CD4-positive, CD25-positive, alpha-beta regulatory T cell (primary cell): Measurements from ENCODE around the gene IFNL3. TPM values are rescaled to one million over a fixed set of nuclear protein-coding genes. Genes with fewer than 3 reads are reported as not detected.
"Not testable (repeated sequence)": the region's sequence is repeated elsewhere in the genome, so short reads cannot be mapped to it uniquely, and the experiment has no call there.

Source experiments
- ATAC-seq, 2 donors: fragments of 150-1000 bp; cut with Tn5 transposase; one replicate each; pipeline ENCODE4 v1.10.0; 2021; ENCODE audit warnings: low read depth in 2 of 2, moderate number of reproducible peaks in 2 of 2, moderate library complexity in 1 of 2
- DNase-seq, 3 donors: peaks; one replicate each; pipeline versions ENCODE4 v3.0.0 to v3.0.0-alpha.2; 2012 to 2022; ENCODE audit warnings: mixed read lengths in 1 of 3
- H3K27ac ChIP-seq: one replicate; pipeline ENCODE4 v1.7.0; 2013; ENCODE audit warnings: mild to moderate bottlenecking, low read length; ENCODE audit not compliant: insufficient read depth, poor library complexity, severe bottlenecking
- H3K27me3 ChIP-seq: one replicate; pipeline ENCODE4 v1.7.0; 2013; ENCODE audit warnings: low read length; ENCODE audit not compliant: control insufficient read depth, insufficient read depth
- H3K36me3 ChIP-seq: one replicate; pipeline ENCODE4 v1.7.0; 2013; ENCODE audit warnings: mild to moderate bottlenecking, low read length, moderate library complexity; ENCODE audit not compliant: control insufficient read depth, insufficient read depth
- H3K4me1 ChIP-seq: 2 replicates; pipeline ENCODE4 v1.7.0; 2013; ENCODE audit warnings: mild to moderate bottlenecking, low read length; ENCODE audit not compliant: insufficient read depth, control insufficient read depth, poor library complexity, severe bottlenecking
- H3K4me3 ChIP-seq: one replicate; pipeline ENCODE4 v1.7.0; 2013; ENCODE audit warnings: low read depth, mild to moderate bottlenecking, low read length, moderate library complexity
- H3K9me3 ChIP-seq, 2 experiments: 1 replicate in 1 of 2; 2 replicates in 1 of 2; pipeline ENCODE4 v1.7.0; 2013; ENCODE audit warnings: low read length in 2 of 2, mild to moderate bottlenecking in 1 of 2, moderate library complexity in 1 of 2; ENCODE audit not compliant: control insufficient read depth in 2 of 2
- H3K27ac Mint-ChIP-seq, 3 donors: one replicate each; pipeline ENCODE4 v1.8.0; 2020 to 2022; ENCODE audit warnings: mild to moderate bottlenecking in 3 of 3, mixed read lengths in 3 of 3, moderate library complexity in 2 of 3
- H3K27me3 Mint-ChIP-seq: one replicate; pipeline ENCODE4 v1.8.0; 2022; ENCODE audit warnings: mild to moderate bottlenecking, mixed read lengths
- H3K36me3 Mint-ChIP-seq: one replicate; pipeline ENCODE4 v1.8.0; 2020; ENCODE audit warnings: mixed read lengths
- H3K4me1 Mint-ChIP-seq, 4 donors: one replicate each; pipeline ENCODE4 v1.8.0; 2020 to 2022; ENCODE audit warnings: mixed read lengths in 4 of 4, mild to moderate bottlenecking in 1 of 4
- H3K4me3 Mint-ChIP-seq, 4 donors: one replicate each; pipeline ENCODE4 v1.8.0; 2020 to 2022; ENCODE audit warnings: mild to moderate bottlenecking in 4 of 4, mixed read lengths in 4 of 4, moderate library complexity in 3 of 4
- H3K9me3 Mint-ChIP-seq, 7 donors: one replicate each; pipeline ENCODE4 v1.8.0; 2020 to 2022; ENCODE audit warnings: mixed read lengths in 7 of 7, mild to moderate bottlenecking in 3 of 7, moderate library complexity in 2 of 7
- polyA plus RNA-seq, 4 donors: library from polyadenylated mRNA; unstranded; fragments of 300-500 nt; fragmentation: Illumina TruSeq; gene quantifications; one replicate each; pipeline ENCODE4 v1.2.3, GENCODE V29; 2021
- total RNA-seq: library from RNA; stranded (reverse); gene quantifications from one replicate; pipeline ENCODE4 v1.2.3, GENCODE V29; 2022

Gene IFNL3
- total and polyA plus RNA-seq, 5 donors from 2014 or later: not detected

DNA sequence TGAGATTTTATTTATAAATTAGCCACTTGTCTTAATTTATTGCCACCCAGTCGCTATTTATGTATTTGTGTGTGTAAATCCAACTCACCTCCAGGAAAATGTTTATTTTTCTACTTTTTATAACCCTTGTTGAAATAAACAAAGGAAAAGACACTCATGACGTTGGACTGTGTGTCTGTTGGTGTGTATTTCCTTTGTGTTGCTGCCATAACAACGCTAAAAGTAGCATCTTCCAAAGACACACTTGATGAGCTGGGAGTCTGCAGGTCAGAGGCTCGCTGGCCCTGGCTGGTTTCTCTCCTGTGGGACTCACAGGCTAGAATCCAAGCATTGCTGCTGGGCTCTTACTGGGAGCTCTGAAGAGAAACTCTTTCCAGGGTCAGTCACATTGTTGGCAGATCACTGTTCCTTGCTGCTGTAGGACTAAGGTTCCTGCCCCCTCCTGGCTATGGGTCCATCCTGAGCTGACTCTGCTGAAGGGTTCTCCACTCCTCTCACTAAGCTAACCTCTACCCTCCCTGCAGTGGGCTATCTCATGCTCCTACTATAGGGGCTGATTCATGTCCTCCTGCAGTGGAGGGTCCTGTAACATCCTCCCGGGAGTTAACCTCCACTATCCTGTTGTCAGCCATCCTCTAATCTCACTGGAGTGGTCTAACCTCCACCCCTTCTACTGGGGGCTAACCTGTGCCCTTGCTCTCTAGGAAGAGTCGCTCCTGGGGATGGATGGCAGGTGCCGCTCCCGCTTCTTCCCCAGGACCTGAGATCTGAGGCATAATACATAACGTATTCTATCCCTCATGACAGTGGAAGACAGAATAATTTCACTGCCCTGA, 25.4 kb upstream of the IFNL3 start:
- Mint-ChIP-seq H3K36me3 (no peaks in the 10 kb centered on the region), H3K4me3 (peak overlapping the region in 1 of 4 donors; percentile 59), H3K27ac (peak overlapping the region in 1 of 3 donors; percentile 29), H3K9me3 (no peaks in the 10 kb centered on the region), H3K27me3 (peaks cover 16% of the 10 kb centered on the region), H3K4me1 (no peaks in the 10 kb centered on the region)
- H3K27me3 ChIP-seq: no peaks in the 10 kb centered on the region
- no peak for ATAC-seq
- H3K36me3 ChIP-seq: no peaks in the 10 kb centered on the region
- H3K4me3 ChIP-seq: no peak overlapping the region
- H3K27ac ChIP-seq: no peak overlapping the region
- H3K9me3 ChIP-seq: no peaks in the 10 kb centered on the region
- H3K4me1 ChIP-seq: no peaks in the 10 kb centered on the region
- DNase-seq: no peak

DNA sequence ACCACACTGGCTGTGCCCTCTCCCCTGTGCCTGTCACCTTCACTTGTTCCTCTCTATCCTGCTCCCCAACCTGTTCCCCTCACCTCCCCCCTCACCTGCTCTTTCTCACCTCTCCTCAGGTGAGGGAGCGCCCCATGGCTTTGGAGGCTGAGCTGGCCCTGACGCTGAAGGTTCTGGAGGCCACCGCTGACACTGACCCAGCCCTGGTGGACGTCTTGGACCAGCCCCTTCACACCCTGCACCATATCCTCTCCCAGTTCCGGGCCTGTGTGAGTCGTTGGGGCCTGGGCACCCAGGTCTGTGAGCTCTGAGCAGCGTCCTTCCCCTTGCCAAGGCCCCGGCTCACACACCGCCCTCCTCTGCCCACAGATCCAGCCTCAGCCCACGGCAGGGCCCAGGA, 24.6 kb upstream of the IFNL3 start:
- not testable (repeated sequence) for H3K4me3 ChIP-seq, H3K9me3 Mint-ChIP-seq, ATAC-seq, H3K36me3 ChIP-seq, H3K4me1 ChIP-seq, DNase-seq, H3K27ac Mint-ChIP-seq, H3K4me3 Mint-ChIP-seq, H3K27me3 ChIP-seq, H3K36me3 Mint-ChIP-seq, H3K27ac ChIP-seq, H3K9me3 ChIP-seq, H3K4me1 Mint-ChIP-seq
- peaks cover 16% of the 10 kb centered on the region for H3K27me3 Mint-ChIP-seq

DNA sequence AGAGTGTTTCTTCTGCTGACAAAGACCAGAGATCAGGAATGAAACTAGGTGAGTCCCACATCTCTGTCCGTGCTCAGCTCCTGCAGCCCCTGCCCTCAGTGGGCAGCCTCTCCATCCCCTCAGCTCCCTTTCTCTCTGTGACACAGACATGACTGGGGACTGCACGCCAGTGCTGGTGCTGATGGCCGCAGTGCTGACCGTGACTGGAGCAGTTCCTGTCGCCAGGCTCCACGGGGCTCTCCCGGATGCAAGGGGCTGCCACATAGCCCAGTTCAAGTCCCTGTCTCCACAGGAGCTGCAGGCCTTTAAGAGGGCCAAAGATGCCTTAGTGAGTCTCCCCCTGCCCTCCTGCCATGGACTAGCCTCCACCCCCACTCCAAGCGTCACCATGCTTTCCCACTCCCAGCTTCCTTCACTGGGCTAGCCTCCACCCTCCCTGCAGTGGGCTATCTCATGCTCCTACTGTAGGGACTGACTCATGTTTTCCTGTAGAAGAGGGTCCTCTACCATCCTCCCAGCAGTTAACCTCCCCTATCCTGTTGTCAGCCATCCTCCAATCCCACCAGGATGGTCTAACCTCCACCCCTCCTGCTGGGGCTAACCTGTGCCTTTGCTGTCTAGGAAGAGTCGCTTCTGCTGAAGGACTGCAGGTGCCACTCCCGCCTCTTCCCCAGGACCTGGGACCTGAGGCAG, 23.9 kb upstream of the IFNL3 start:
- DNase-seq, H3K27me3 ChIP-seq, H3K27ac Mint-ChIP-seq, H3K4me3 ChIP-seq, H3K36me3 Mint-ChIP-seq, ATAC-seq, H3K4me1 Mint-ChIP-seq, H3K36me3 ChIP-seq, H3K9me3 ChIP-seq, H3K27ac ChIP-seq, H3K9me3 Mint-ChIP-seq, H3K4me3 Mint-ChIP-seq, H3K4me1 ChIP-seq: not testable (repeated sequence)
- H3K27me3 Mint-ChIP-seq: peaks cover 18% of the 10 kb centered on the region

DNA sequence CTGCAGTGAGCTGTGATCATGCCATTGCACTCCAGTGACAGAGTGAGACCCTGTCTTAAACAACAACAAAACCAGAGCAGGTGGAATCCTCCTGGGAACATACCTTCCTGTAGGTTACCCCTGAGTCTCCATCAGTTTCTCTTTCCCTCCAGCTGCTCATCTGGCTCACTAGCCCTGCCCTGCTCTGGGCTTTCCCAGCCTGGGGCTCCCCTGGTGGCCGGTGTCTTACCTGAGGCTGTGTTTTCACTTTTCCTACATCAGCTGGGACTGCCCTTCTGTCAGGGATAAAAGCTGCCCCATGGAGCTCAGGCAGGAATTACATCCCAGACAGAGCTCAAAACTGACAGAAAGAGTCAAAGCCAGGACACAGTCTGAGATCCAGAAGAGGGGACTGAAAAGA, 23.3 kb upstream of the IFNL3 start, which contains the start of gene IFNL2:
IFNL2 (plus strand) TSS at position 312 of the 400 bp plus-strand sequence. CDS start 173 bp downstream, outside the sequence.
- not testable (repeated sequence) for H3K9me3 Mint-ChIP-seq, H3K4me1 ChIP-seq, H3K9me3 ChIP-seq, H3K27ac ChIP-seq, H3K36me3 ChIP-seq, H3K27ac Mint-ChIP-seq, H3K36me3 Mint-ChIP-seq, H3K4me3 Mint-ChIP-seq, H3K4me1 Mint-ChIP-seq, DNase-seq, H3K27me3 ChIP-seq, H3K4me3 ChIP-seq
- H3K27me3 Mint-ChIP-seq: peaks cover 24% of the 10 kb centered on the region
- ATAC-seq: peak; percentile 41 to 46

DNA sequence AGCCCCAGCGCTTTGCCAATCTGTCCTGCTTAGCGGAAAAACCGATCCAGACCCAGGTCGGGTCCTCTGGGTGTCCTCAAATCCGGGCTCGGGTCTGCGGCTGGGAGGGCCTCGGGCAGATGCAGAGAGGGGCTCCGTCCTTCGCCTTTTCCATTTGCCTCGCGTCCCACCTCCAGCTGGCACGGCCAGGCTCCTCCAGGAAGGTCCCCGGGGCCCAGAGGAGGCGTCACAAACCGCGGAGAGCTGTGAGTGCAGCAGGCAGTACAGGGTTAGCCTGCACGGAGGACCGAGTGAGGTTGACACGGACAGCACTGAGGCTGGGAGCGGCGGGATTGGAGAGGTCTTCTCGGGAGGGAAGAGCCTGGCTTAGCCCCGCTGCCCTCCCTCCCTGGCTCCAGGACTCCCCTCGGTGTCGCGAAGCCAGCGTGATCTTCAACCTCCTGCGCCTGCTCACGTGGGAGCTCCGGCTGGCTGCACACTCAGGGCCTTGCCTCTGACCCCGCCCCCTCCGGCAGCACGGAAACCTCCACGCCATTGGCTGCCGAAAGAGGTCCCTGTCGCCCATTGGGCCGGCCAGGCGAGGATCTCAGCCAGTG, 20.6 kb upstream of the IFNL3 start:
- H3K9me3 ChIP-seq: no peaks in the 10 kb centered on the region
- H3K27ac ChIP-seq: no peak overlapping the region
- no peak overlapping the region for H3K4me3 ChIP-seq
- Mint-ChIP-seq H3K27me3 (peaks cover 37% of the 10 kb centered on the region), H3K36me3 (peaks cover 3% of the 10 kb centered on the region), H3K27ac (no peak overlapping the region), H3K4me1 (peaks cover 0 to 5% (median 2%) of the 10 kb centered on the region in 4 donors), H3K9me3 (peaks cover 0 to 2% (median 0%) of the 10 kb centered on the region in 7 donors), H3K4me3 (peak overlapping the region in 1 of 4 donors; percentile 52)
- DNase-seq: no peak
- no peaks in the 10 kb centered on the region for H3K4me1 ChIP-seq
- no peak for ATAC-seq
- H3K36me3 ChIP-seq: no peaks in the 10 kb centered on the region
- peaks cover 9% of the 10 kb centered on the region for H3K27me3 ChIP-seq

DNA sequence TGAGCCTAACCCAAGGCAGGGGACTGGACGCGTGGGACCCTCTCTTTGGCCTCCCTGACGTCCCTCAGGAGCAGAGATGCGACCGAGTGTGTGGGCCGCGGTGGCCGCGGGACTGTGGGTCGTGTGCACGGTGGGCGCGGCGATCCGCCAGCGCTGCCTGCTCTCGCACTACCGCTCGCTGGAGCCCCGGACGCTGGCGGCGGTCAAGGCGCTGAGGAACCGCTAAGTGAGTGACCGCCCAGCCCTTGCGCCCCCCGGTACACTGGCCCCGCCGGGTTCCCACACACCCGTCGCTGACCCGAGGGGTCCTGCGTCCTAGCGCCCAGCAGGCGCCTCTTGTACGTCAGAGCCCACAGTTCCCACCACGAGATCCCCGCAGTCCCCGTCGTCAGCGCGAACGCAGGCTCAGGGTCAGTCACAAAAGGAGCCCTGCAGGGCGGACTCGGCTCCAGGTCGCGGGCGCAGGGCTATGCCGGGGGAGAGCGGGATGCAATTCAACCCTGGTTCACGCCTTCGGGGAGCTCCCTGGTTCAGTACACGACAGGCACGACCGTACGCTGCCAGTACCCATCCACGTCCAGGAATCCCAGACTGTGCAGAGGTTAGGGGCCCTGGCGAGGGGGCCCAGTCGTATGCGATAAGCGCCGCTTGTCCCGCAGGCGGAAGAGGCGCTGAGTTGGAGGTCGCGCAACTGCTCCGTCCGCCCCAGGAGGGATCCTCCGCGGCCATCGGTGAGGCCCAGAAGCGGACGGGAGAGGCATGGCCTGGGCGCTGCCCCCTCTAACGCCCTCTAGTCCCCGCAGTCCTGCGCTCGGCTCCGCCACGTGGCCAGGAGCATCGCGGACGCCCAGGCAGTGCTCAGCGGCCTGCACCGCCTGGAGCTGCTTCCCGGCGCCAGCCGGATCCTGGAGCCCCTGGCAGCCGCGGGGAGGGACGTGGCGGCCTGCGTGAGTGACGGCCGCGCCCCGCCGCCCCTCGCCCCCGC, 19.8 kb upstream of the IFNL3 start:
- H3K27ac ChIP-seq: no peak overlapping the region
- Mint-ChIP-seq H3K4me3 (no peak overlapping the region), H3K4me1 (peaks cover 0 to 5% (median 2%) of the 10 kb centered on the region in 4 donors), H3K27ac (no peak overlapping the region), H3K9me3 (peaks cover 0 to 2% (median 0%) of the 10 kb centered on the region in 7 donors), H3K36me3 (peaks cover 3% of the 10 kb centered on the region), H3K27me3 (peaks cover 42% of the 10 kb centered on the region)
- no peaks in the 10 kb centered on the region for H3K9me3 ChIP-seq
- no peaks in the 10 kb centered on the region for H3K36me3 ChIP-seq
- peaks cover 9% of the 10 kb centered on the region for H3K27me3 ChIP-seq
- no peak overlapping the region for H3K4me3 ChIP-seq
- DNase-seq (no peak), ATAC-seq (no peak)
- H3K4me1 ChIP-seq: no peaks in the 10 kb centered on the region

DNA sequence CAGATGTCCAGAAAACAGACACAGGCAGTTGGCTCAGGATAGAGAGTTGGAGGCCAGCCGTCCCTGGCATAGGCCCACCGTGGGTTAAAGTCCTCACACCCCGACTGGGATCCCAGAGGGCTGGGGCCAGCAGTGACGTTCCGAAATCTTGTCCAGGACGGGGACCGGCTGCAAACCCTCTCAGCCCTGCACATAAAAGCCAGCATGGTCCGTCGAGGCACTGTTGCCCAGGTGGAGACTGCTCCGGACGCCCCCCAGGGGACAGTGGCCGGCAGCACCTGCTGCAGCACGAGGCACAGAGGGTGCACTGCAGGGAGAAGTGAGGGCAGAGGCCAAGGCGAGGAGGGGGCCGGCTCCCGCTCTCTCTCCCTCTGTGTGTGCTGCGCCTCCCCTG, 19.1 kb upstream of the IFNL3 start:
- Histone ChIP-seq H3K27ac (no peak overlapping the region), H3K9me3 (no peaks in the 10 kb centered on the region), H3K4me1 (no peaks in the 10 kb centered on the region), H3K36me3 (no peaks in the 10 kb centered on the region), H3K4me3 (no peak overlapping the region), H3K27me3 (peaks cover 9% of the 10 kb centered on the region)
- peaks cover 43% of the 10 kb centered on the region for H3K27me3 Mint-ChIP-seq
- H3K4me3 Mint-ChIP-seq: no peak overlapping the region
- peaks cover 0 to 5% (median 2%) of the 10 kb centered on the region in 4 donors for H3K4me1 Mint-ChIP-seq
- peaks cover 3% of the 10 kb centered on the region for H3K36me3 Mint-ChIP-seq
- H3K9me3 Mint-ChIP-seq: peaks cover 0 to 2% (median 0%) of the 10 kb centered on the region in 7 donors
- H3K27ac Mint-ChIP-seq: no peak overlapping the region
- DNase-seq (no peak), ATAC-seq (no peak)
